ENCODE results near the gene SURF6. TPM values are rescaled to one million over a fixed set of nuclear protein-coding genes. Genes with fewer than 3 reads are reported as not detected.

Gene SURF6
- total RNA-seq, 1 experiment from 2014 or later = 16.1 TPM

DNA sequence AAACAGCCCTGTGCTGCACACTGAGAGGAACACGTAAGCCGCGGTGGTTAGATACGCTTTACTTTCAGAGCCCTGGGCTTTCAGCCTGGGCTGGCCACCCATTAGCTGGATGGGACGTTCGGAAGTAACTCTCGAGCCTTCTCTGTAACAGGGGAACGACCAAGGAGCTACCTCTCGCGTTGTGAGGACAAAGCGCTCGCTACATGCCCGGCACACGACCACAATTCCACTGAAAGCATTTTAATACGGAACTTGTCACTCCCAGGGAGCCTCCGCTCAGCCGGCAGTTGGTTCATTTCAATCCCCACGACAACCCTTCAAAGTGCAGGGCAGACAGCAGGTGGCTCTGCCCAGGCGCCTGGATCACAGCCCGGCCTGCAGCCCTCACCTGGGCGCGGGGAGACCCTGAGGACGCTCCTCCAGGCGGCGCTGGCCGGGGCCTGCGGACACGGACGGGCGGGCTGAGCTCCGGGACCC is 19.9 kb upstream of the SURF6 start:
- TF ChIP-seq CTCF (IDR thresholded peaks at IDR 0.05) = no peak
- no peak for TF ChIP-seq TCF7L2 (IDR thresholded peaks at IDR 0.05; ENCODE audit: low read depth, low read length)
- TF ChIP-seq POLR2AphosphoS5 (IDR thresholded peaks at IDR 0.05; ENCODE audit: low read depth, low read length) = no peak
- TF ChIP-seq, protein P1, sequence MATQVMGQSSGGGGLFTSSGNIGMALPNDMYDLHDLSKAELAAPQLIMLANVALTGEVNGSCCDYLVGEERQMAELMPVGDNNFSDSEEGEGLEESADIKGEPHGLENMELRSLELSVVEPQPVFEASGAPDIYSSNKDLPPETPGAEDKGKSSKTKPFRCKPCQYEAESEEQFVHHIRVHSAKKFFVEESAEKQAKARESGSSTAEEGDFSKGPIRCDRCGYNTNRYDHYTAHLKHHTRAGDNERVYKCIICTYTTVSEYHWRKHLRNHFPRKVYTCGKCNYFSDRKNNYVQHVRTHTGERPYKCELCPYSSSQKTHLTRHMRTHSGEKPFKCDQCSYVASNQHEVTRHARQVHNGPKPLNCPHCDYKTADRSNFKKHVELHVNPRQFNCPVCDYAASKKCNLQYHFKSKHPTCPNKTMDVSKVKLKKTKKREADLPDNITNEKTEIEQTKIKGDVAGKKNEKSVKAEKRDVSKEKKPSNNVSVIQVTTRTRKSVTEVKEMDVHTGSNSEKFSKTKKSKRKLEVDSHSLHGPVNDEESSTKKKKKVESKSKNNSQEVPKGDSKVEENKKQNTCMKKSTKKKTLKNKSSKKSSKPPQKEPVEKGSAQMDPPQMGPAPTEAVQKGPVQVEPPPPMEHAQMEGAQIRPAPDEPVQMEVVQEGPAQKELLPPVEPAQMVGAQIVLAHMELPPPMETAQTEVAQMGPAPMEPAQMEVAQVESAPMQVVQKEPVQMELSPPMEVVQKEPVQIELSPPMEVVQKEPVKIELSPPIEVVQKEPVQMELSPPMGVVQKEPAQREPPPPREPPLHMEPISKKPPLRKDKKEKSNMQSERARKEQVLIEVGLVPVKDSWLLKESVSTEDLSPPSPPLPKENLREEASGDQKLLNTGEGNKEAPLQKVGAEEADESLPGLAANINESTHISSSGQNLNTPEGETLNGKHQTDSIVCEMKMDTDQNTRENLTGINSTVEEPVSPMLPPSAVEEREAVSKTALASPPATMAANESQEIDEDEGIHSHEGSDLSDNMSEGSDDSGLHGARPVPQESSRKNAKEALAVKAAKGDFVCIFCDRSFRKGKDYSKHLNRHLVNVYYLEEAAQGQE (IDR thresholded peaks at IDR 0.05; ENCODE audit: insufficient read depth in 1 of 2, low read depth in 2 of 2, low read length in 1 of 2) = no peak
- TF ChIP-seq SIN3A (IDR thresholded peaks at IDR 0.05; ENCODE audit: borderline replicate concordance, insufficient read depth, low read depth, low read length) = no peak
- Histone ChIP-seq H3K4me1 (ENCODE audit: control insufficient read depth, insufficient read depth, low read length) (peaks cover 10% of the 10 kb centered on the region; the same call in 1 of the 2 replicates), H3K27me3 (ENCODE audit: control insufficient read depth, insufficient read depth, low read length) (no peaks in the 10 kb centered on the region), H3K4me3 (ENCODE audit: low read depth in 2 of 2, low read length in 2 of 2) (peak overlapping the region; percentile 59 to 78), H3K9me3 (ENCODE audit: control insufficient read depth, insufficient read depth, low read depth, low read length) (no peaks in the 10 kb centered on the region), H3K36me3 (ENCODE audit: control insufficient read depth, insufficient read depth, low read length) (peaks cover 8% of the 10 kb centered on the region), H3K27ac (ENCODE audit: low read length) (peak overlapping the region; percentile 90)
- ChIA-PET POLR2A (interaction anchor here (0.5 to 0.6 kb wide), 4 partner anchors 15 to 189 kb away, joined by 3 to 5 read pairs (median 4); no protein-coding TSS in a partner anchor), CTCF (no interaction called here)
- peak; percentile 46 for ATAC-seq
- intact Hi-C loops (cut with micrococcal nuclease; ENCODE audit: unreplicated experiment) (loop anchor here (10.0 kb wide), 1 partner anchor 129 kb away; no protein-coding TSS in a partner anchor), in situ Hi-C loops (cut with HindIII; ENCODE audit: low pct_unique_long_range_greater_than_20kb, low sequenced_read_pairs) (no loop called here)
- no peak for DNase-seq (ENCODE audit: low read depth, low spot score)
- BruUV-seq (replicated peaks) = TSS peak; percentile 68

GRCh38 chr9:133354766-133355165 is 18.8 kb upstream of the SURF6 start:
- BruUV-seq (replicated peaks) = no TSS peak
- peaks cover 15% of the 10 kb centered on the region for H3K36me3 ChIP-seq (ENCODE audit: control insufficient read depth, insufficient read depth, low read length)

More at GRCh38 chr9:133354766-133355165, 18.8 kb upstream of the SURF6 start:
- TF ChIP-seq, protein P1 (IDR thresholded peaks at IDR 0.05; ENCODE audit: insufficient read depth in 1 of 2, low read depth in 2 of 2, low read length in 1 of 2) = no peak
- no peak for TF ChIP-seq TCF7L2 (IDR thresholded peaks at IDR 0.05; ENCODE audit: low read depth, low read length)
- TF ChIP-seq SIN3A (IDR thresholded peaks at IDR 0.05; ENCODE audit: borderline replicate concordance, insufficient read depth, low read depth, low read length) = no peak
- TF ChIP-seq POLR2AphosphoS5 (IDR thresholded peaks at IDR 0.05; ENCODE audit: low read depth, low read length) = no peak
- TF ChIP-seq CTCF (IDR thresholded peaks at IDR 0.05) = no peak
- no peak overlapping the region for H3K27ac ChIP-seq (ENCODE audit: low read length)
- ChIA-PET POLR2A (no interaction called here), CTCF (no interaction called here)
- in situ Hi-C loops (cut with HindIII; ENCODE audit: low pct_unique_long_range_greater_than_20kb, low sequenced_read_pairs) = no loop called here
- ATAC-seq = no peak
- no peaks in the 10 kb centered on the region for H3K27me3 ChIP-seq (ENCODE audit: control insufficient read depth, insufficient read depth, low read length)
- DNase-seq (ENCODE audit: low read depth, low spot score) = no peak
- H3K4me3 ChIP-seq (ENCODE audit: low read depth in 2 of 2, low read length in 2 of 2) = no peak overlapping the region
- intact Hi-C loops (cut with micrococcal nuclease; ENCODE audit: unreplicated experiment) = loop anchor here (10.0 kb wide), 1 partner anchor 130 kb away; no protein-coding TSS in a partner anchor
- no peaks in the 10 kb centered on the region for H3K9me3 ChIP-seq (ENCODE audit: control insufficient read depth, insufficient read depth, low read depth, low read length)
- peaks cover 19% of the 10 kb centered on the region for H3K4me1 ChIP-seq (ENCODE audit: control insufficient read depth, insufficient read depth, low read length)
